ENCODE data around the gene CETN3. TPM values are rescaled to one million over a fixed set of nuclear protein-coding genes. Genes with fewer than 3 reads are reported as not detected.

Gene CETN3
- total RNA-seq, 1 experiment from 2014 or later, result 42.8 TPM

- intact Hi-C loops (cut with micrococcal nuclease), result loop anchor here (10.0 kb wide), 1 partner anchor 1663 kb away; no protein-coding TSS in a partner anchor
- ChIA-PET POLR2A (no interaction called here), CTCF (interaction anchor here (1.0 to 2.5 kb wide), 4 partner anchors 9 to 1660 kb away, joined by 3 to 12 read pairs (median 4); no protein-coding TSS in a partner anchor), RAD21 (ENCODE audit: low non-redundant PET in 1 of 2, low total read pairs in 2 of 2, uncharacterized antibody in 2 of 2, unreplicated experiment in 2 of 2) (no interaction called here)
- H3K9me2 ChIP-seq (ENCODE audit: insufficient read depth), result no peaks in the 10 kb centered on the region
- TF ChIP-seq ATF3 (IDR thresholded peaks at IDR 0.05) (no peak), CBX3 (IDR thresholded peaks at IDR 0.05; ENCODE audit: low read depth) (no peak), POLR2AphosphoS5 (IDR thresholded peaks at IDR 0.05; ENCODE audit: low read depth, low read length) (no peak), FOSL1 (IDR thresholded peaks at IDR 0.05; ENCODE audit: low read depth) (no peak), SP1 (IDR thresholded peaks at IDR 0.05; ENCODE audit: low read depth) (no peak), YY1 (IDR thresholded peaks at IDR 0.05; ENCODE audit: extremely low read depth, insufficient replicate concordance, low read depth, low read length) (no peak), CTCF (IDR thresholded peaks at IDR 0.05 in 2 of 3, conservative IDR thresholded peaks at IDR 0.05 in 1 of 3; ENCODE audit: borderline replicate concordance in 1 of 3, insufficient read depth in 1 of 3, low read depth in 2 of 3, low read length in 2 of 3) (no peak), EGR1 (IDR thresholded peaks at IDR 0.05; ENCODE audit: low read depth) (no peak), ZBTB33 (IDR thresholded peaks at IDR 0.05; ENCODE audit: extremely low read depth, insufficient replicate concordance, low read length) (no peak), REST (IDR thresholded peaks at IDR 0.05; ENCODE audit: low read depth) (no peak), CEBPB (IDR thresholded peaks at IDR 0.05; ENCODE audit: low read depth) (no peak), TCF7L2 (IDR thresholded peaks at IDR 0.05; ENCODE audit: borderline replicate concordance, extremely low read depth, insufficient read depth, insufficient read length) (no peak), ELF1 (IDR thresholded peaks at IDR 0.05; ENCODE audit: borderline replicate concordance, low read depth) (no peak), POLR2A (IDR thresholded peaks at IDR 0.05; ENCODE audit: borderline replicate concordance, extremely low read depth, insufficient read depth, insufficient read length) (no peak), EZH2phosphoT487 (IDR thresholded peaks at IDR 0.05; ENCODE audit: borderline replicate concordance) (no peak), SRF (IDR thresholded peaks at IDR 0.05; ENCODE audit: low read depth) (no peak), JUND (IDR thresholded peaks at IDR 0.05) (no peak), ZFX (IDR thresholded peaks at IDR 0.05) (no peak)
- no peaks in the 10 kb centered on the region for H4K20me1 ChIP-seq (ENCODE audit: insufficient read depth)
- DNase-seq (ENCODE audit: low read depth, low spot score) (no peak), ATAC-seq (no peak)
- H3K4me1 ChIP-seq (ENCODE audit: control insufficient read depth in 1 of 2, insufficient read depth in 2 of 2, low read length in 2 of 2), result peaks cover 14 to 19% of the 10 kb centered on the region in 2 experiments
- H2AFZ ChIP-seq (ENCODE audit: low read depth, low read length, poor library complexity, severe bottlenecking), result no peak overlapping the region
- H3K4me3 ChIP-seq (replicated peaks in 1 of 2; ENCODE audit: low read depth in 1 of 2, low read length in 2 of 2), result no peak overlapping the region
- H3K79me2 ChIP-seq (ENCODE audit: insufficient read depth, low read length), result no peaks in the 10 kb centered on the region
- no peaks in the 10 kb centered on the region for H3K9me3 ChIP-seq (ENCODE audit: control insufficient read depth in 1 of 2, insufficient read depth in 1 of 2, low read depth in 1 of 2, low read length in 2 of 2)
- no peaks in the 10 kb centered on the region for H3K27me3 ChIP-seq (ENCODE audit: insufficient read depth, low read length)
- no peak overlapping the region for H3K9ac ChIP-seq (ENCODE audit: low read length)
- no peak overlapping the region for H3K27ac ChIP-seq (ENCODE audit: low read depth, low read length)
- no TSS peak for BruUV-seq (replicated peaks)
- no peaks in the 10 kb centered on the region for H3K36me3 ChIP-seq (ENCODE audit: control insufficient read depth in 1 of 2, insufficient read depth in 2 of 2, low read length in 2 of 2)
- H3K4me2 ChIP-seq (ENCODE audit: low read length), result no peak overlapping the region
Observed at GRCh38 chr5:90387508-90387907, 22.0 kb downstream of the CETN3 start.
